SU-DHL-6 (cell line): Measurements from ENCODE around the gene KLHL2.

Experiments used
- H2AFZ ChIP-seq: fragments of 200-600 bp; sonication (generic); 2 replicates; pipeline ENCODE4 v1.6.1; 2014; ENCODE audit warnings: low read depth, mild to moderate bottlenecking, moderate library complexity, mixed read lengths, antibody characterized with exemption, low read length; ENCODE audit not compliant: severe bottlenecking
- H3F3A ChIP-seq: fragments of 200-600 bp; shearing (Covaris generic); 2 replicates; pipeline ENCODE4 v1.6.0; 2016; ENCODE audit warnings: antibody characterized with exemption, mild to moderate bottlenecking; ENCODE audit not compliant: insufficient read depth
- H3K27ac ChIP-seq: fragments of 200-600 bp; sonication (generic); 2 replicates; pipeline ENCODE4 v1.5.1; 2016; ENCODE audit warnings: low read depth, mild to moderate bottlenecking, low read length, moderate library complexity, mixed read lengths
- H3K27me3 ChIP-seq: fragments of 200-600 bp; sonication (generic), shearing (Covaris generic); 2 replicates; pipeline ENCODE4 v1.6.0; 2014; ENCODE audit warnings: mild to moderate bottlenecking, low read length
- H3K36me3 ChIP-seq: fragments of 200-600 bp; sonication (generic); 2 replicates; pipeline ENCODE4 v1.6.1; 2014; ENCODE audit warnings: mild to moderate bottlenecking, low read length, mixed read lengths
- H3K4me2 ChIP-seq: fragments of 300-600, 200-600 bp; shearing (Covaris generic), sonication (generic); 2 replicates; pipeline ENCODE4 v1.6.0; 2014; ENCODE audit warnings: low read length, low read depth, mild to moderate bottlenecking; ENCODE audit not compliant: poor library complexity, severe bottlenecking
- H3K4me3 ChIP-seq: fragments of 200-600 bp; sonication (generic); 2 replicates; pipeline ENCODE4 v1.5.1; 2014; ENCODE audit warnings: antibody characterized with exemption, low read length, mild to moderate bottlenecking, mixed read lengths; ENCODE audit not compliant: insufficient read depth, poor library complexity, severe bottlenecking
- H3K79me2 ChIP-seq: fragments of 200-600 bp; sonication (generic); 2 replicates; pipeline ENCODE4 v1.6.1; 2014; ENCODE audit warnings: mild to moderate bottlenecking, low read length, moderate library complexity; ENCODE audit not compliant: insufficient read depth
- H3K9ac ChIP-seq: fragments of 200-600 bp; sonication (generic); 2 replicates; pipeline ENCODE4 v1.7.0; 2014; ENCODE audit warnings: mild to moderate bottlenecking, low read length
- H3K9me2 ChIP-seq: fragments of 200-600 bp; sonication (generic); replicated peaks from 2 replicates; pipeline ENCODE4 v1.6.1; 2014; ENCODE audit warnings: low read length; ENCODE audit not compliant: insufficient read depth
- H3K9me3 ChIP-seq: fragments of 200-600 bp; sonication (generic); 2 replicates; pipeline ENCODE4 v1.6.1; 2014; ENCODE audit warnings: low read length, mixed read lengths; ENCODE audit not compliant: insufficient read depth
- H4K20me1 ChIP-seq: fragments of 200-600 bp; sonication (generic); 2 replicates; pipeline ENCODE4 v1.6.1; 2014; ENCODE audit warnings: low read depth, mild to moderate bottlenecking, antibody characterized with exemption, low read length, moderate library complexity, mixed read lengths
- CTCF ChIP-seq: fragments of 200-600 bp; sonication (generic); IDR thresholded peaks from one replicate; pipeline ENCODE4 v1.5.1; 2017; ENCODE audit warnings: antibody characterized with exemption, mild to moderate bottlenecking, low read length, moderate library complexity; ENCODE audit not compliant: insufficient read depth, poor library complexity, severe bottlenecking
- EZH2phosphoT487 ChIP-seq: fragments of 200-600 bp; sonication (generic), shearing (Covaris generic); conservative IDR thresholded peaks from 2 replicates; pipeline ENCODE4 v1.6.1; 2018; ENCODE audit warnings: mild to moderate bottlenecking, antibody characterized with exemption, low read length, moderate library complexity, mixed read lengths

KLHL2 gene

DNA sequence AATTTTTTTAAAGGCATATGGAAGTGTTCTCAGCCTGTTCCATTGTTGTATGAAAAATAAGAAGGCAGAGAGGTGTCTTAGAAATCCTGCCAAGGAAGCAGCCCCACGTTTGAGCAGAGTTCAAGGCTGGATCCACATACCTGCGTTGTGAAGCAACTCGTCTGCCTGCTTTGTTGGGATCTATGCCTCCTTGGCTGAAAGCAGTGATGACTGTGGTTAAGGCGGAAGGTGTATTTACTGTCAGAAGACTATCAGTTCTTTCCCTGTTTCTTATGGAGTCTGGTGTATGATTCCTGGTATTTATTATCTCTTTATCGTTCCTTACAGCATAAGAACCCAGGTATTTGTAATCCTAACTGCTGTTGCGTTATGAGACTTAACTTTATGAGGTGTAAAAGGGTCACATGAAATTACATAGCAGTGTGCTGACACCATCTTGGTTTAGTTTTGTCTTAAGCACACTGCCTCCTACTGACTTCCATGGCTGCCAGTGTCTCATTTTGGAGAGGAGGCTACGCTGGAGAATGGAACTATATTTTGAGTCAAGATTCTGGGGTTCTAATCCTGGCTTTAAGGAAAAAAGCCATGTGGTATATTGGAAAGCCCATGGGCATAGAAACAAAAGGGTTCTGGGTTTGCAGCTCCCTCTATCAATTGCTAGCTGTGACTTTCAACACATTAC is 117.0 kb downstream of the KLHL2 start:
- Histone ChIP-seq H3K79me2 (peaks cover 19% of the 10 kb centered on the region), H3K4me3 (no peak overlapping the region), H3K36me3 (no peaks in the 10 kb centered on the region), H3K9me3 (no peaks in the 10 kb centered on the region), H3K27ac (no peak overlapping the region), H2AFZ (no peak overlapping the region), H3K9me2 (no peaks in the 10 kb centered on the region), H4K20me1 (peaks cover 4% of the 10 kb centered on the region; the same call in 1 of the 2 replicates), H3F3A (0 out of 2 replicates have a peak, but pooled peaks cover 9% of the 10 kb centered on the region), H3K27me3 (no peaks in the 10 kb centered on the region), H3K4me2 (no peak overlapping the region), H3K9ac (no peak overlapping the region)
- TF ChIP-seq CTCF (no peak), EZH2phosphoT487 (no peak)

DNA sequence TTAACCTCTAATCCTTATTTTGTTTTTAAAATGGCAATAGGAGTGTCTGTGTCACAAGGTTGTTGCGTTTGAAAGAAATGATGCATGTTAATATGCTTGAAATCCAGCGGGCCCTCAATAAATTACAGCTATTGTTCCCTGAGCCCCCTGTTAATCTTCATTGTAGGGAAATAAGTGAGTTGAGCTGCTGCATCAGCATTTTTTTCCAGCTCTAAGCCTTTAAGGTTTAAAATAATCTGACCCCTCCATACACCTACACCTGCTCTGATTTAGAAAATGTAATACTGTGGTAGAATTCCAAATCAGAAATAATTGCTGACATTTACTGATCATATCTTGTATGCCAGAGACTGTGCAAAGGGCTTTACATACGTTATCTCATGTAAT is 117.5 kb downstream of the KLHL2 start:
- Histone ChIP-seq H3K9me3 (no peaks in the 10 kb centered on the region), H3F3A (0 out of 2 replicates have a peak, but pooled peaks cover 9% of the 10 kb centered on the region), H2AFZ (no peak overlapping the region), H4K20me1 (peaks cover 6% of the 10 kb centered on the region), H3K36me3 (0 out of 2 replicates have a peak, but pooled peaks cover 3% of the 10 kb centered on the region), H3K27ac (no peak overlapping the region), H3K9me2 (no peaks in the 10 kb centered on the region), H3K9ac (no peak overlapping the region), H3K4me2 (no peak overlapping the region), H3K27me3 (no peaks in the 10 kb centered on the region), H3K4me3 (no peak overlapping the region), H3K79me2 (peaks cover 24% of the 10 kb centered on the region)
- no peak for TF ChIP-seq CTCF
- TF ChIP-seq EZH2phosphoT487 = no peak

DNA sequence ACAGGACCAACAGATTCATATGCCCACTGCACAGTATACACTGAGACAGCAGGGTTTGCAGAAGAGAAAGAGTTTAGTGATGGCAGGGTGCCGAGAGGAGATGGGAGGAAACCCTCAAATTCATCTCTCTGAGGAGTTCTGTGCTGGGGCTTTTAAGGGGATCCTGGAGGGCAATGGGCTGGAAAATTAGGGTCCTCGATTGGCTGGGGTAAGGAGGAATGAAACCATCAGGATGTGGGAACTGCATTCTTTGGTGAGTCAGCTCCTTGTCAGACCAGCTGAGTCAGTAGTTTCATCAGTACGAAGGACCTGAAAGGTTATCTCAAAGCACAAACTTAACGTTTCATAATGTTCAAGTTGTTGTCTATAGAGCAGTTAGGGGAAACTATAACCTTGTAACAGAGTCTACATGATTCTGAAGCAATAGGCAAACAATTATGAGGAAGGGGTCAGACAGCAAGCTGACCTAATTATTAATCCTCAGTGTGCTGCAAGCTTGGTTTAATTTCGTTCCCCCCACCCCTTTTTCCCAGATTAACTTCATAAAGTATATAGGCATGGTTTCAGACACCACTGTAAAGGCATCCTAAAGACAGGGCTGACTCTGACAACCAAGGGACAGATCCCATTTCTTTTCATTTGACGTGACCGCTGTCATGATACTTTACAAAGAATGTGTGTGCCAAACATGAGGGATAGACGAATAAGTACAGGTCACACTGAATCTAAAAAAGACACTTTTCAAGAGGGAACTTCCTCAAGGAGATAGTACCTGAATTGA is 118.6 kb downstream of the KLHL2 start:
- TF ChIP-seq CTCF (no peak), EZH2phosphoT487 (no peak)
- H3K4me3 ChIP-seq = peak overlapping the region; percentile 85
- H4K20me1 ChIP-seq = peaks cover 16% of the 10 kb centered on the region
- no peaks in the 10 kb centered on the region for H3K9me2 ChIP-seq
- H3K27ac ChIP-seq = peak overlapping the region; percentile 84
- 0 out of 2 replicates have a peak, but pooled peaks cover 10% of the 10 kb centered on the region for H3K36me3 ChIP-seq
- H3K79me2 ChIP-seq = peaks cover 34% of the 10 kb centered on the region
- peak overlapping the region; percentile 92 for H3K4me2 ChIP-seq
- no peaks in the 10 kb centered on the region for H3K9me3 ChIP-seq
- H3K27me3 ChIP-seq = no peaks in the 10 kb centered on the region
- peak overlapping the region; percentile 79 for H2AFZ ChIP-seq
- H3F3A ChIP-seq = 0 out of 2 replicates have a peak, but pooled peaks cover 9% of the 10 kb centered on the region
- peak overlapping the region; percentile 62 for H3K9ac ChIP-seq
